Liver (tissue), 9 donors: ENCODE data around the gene BRAT1. TPM values are rescaled to one million over a fixed set of nuclear protein-coding genes. Genes with fewer than 3 reads are reported as not detected.

ENCODE experiments used
- DNase-seq: peaks from one replicate; pipeline ENCODE4 v3.0.0-alpha.2; 2017; ENCODE audit warnings: low spot score
- H3K27ac ChIP-seq, 2 donors: one replicate each; pipeline ENCODE4 v1.7.0; 2013; ENCODE audit warnings: inconsistent platforms in 2 of 2, low read length in 2 of 2, control low read depth in 1 of 2, low read depth in 1 of 2, mild to moderate bottlenecking in 1 of 2
- H3K27me3 ChIP-seq, 4 donors: one replicate each; pipeline versions ENCODE4 v1.6.1 to v1.7.0; 2013; ENCODE audit warnings: low read length in 3 of 4, inconsistent platforms in 1 of 4, mild to moderate bottlenecking in 1 of 4, moderate library complexity in 1 of 4; ENCODE audit not compliant: control insufficient read depth in 4 of 4, insufficient read depth in 4 of 4
- H3K36me3 ChIP-seq, 4 donors: one replicate each; pipeline versions ENCODE4 v1.6.1 to v1.7.0; 2013; ENCODE audit warnings: low read length in 3 of 4, mild to moderate bottlenecking in 3 of 4, low read depth in 1 of 4, moderate library complexity in 1 of 4; ENCODE audit not compliant: control insufficient read depth in 4 of 4, insufficient read depth in 3 of 4
- H3K4me1 ChIP-seq, 4 donors: one replicate each; pipeline versions ENCODE4 v1.6.1 to v1.7.0; 2013; ENCODE audit warnings: low read length in 3 of 4, mild to moderate bottlenecking in 3 of 4, moderate library complexity in 1 of 4; ENCODE audit not compliant: control insufficient read depth in 4 of 4, insufficient read depth in 4 of 4
- H3K4me3 ChIP-seq, 3 donors: one replicate each; pipeline versions ENCODE4 v1.6.1 to v1.7.0; 2013; ENCODE audit warnings: low read length in 3 of 3, control low read depth in 1 of 3, low read depth in 1 of 3, mild to moderate bottlenecking in 1 of 3
- H3K9ac ChIP-seq, 2 donors: one replicate each; pipeline ENCODE4 v1.7.0; 2013; ENCODE audit warnings: low read length in 2 of 2, mild to moderate bottlenecking in 2 of 2, moderate library complexity in 2 of 2, control low read depth in 1 of 2, low read depth in 1 of 2
- H3K9me3 ChIP-seq, 4 donors: one replicate each; pipeline versions ENCODE4 v1.6.1 to v1.7.0; 2013; ENCODE audit warnings: low read length in 3 of 4; ENCODE audit not compliant: control insufficient read depth in 4 of 4
- EGR1 ChIP-seq, 2 donors: IDR thresholded peaks; 2 replicates each; pipeline ENCODE4 v1.6.1; 2016 to 2018; ENCODE audit warnings: antibody characterized with exemption in 2 of 2, low read depth in 2 of 2
- FOXA1 ChIP-seq: IDR thresholded peaks from 2 replicates; pipeline ENCODE4 v1.6.1; 2016; ENCODE audit warnings: antibody characterized with exemption
- FOXA2 ChIP-seq: IDR thresholded peaks from 2 replicates; pipeline ENCODE4 v1.6.1; 2016; ENCODE audit warnings: antibody characterized with exemption
- GABPA ChIP-seq, 2 donors: IDR thresholded peaks in 1 of 2; conservative IDR thresholded peaks in 1 of 2; 2 replicates each; pipeline ENCODE4 v1.6.1; 2016; ENCODE audit warnings: antibody characterized with exemption in 2 of 2, mild to moderate bottlenecking in 1 of 2, moderate library complexity in 1 of 2
- HNF4A ChIP-seq, 2 donors: conservative IDR thresholded peaks; 2 replicates each; pipeline ENCODE4 v1.6.1; 2016; ENCODE audit warnings: antibody characterized with exemption in 2 of 2, mild to moderate bottlenecking in 2 of 2
- HNF4G ChIP-seq: IDR thresholded peaks from 2 replicates; pipeline ENCODE4 v1.6.1; 2016; ENCODE audit warnings: antibody characterized with exemption
- NR2F2 ChIP-seq: IDR thresholded peaks from 2 replicates; pipeline ENCODE4 v1.6.1; 2016; ENCODE audit warnings: antibody characterized with exemption
- RAD21 ChIP-seq, 2 donors: IDR thresholded peaks; 2 replicates each; pipeline ENCODE4 v1.6.1; 2016; ENCODE audit warnings: antibody characterized with exemption in 2 of 2, mild to moderate bottlenecking in 2 of 2
- RXRA ChIP-seq, 2 donors: IDR thresholded peaks; 2 replicates each; pipeline ENCODE4 v1.6.1; 2017 to 2018; ENCODE audit warnings: antibody characterized with exemption in 2 of 2, mild to moderate bottlenecking in 1 of 2
- SP1 ChIP-seq: IDR thresholded peaks from 2 replicates; pipeline ENCODE4 v1.6.1; 2018; ENCODE audit warnings: antibody characterized with exemption, mild to moderate bottlenecking
- TAF1 ChIP-seq: conservative IDR thresholded peaks from 2 replicates; pipeline ENCODE4 v1.6.1; 2016; ENCODE audit warnings: antibody characterized with exemption, mild to moderate bottlenecking
- YY1 ChIP-seq: IDR thresholded peaks from 2 replicates; pipeline ENCODE4 v1.6.1; 2016; ENCODE audit warnings: antibody characterized with exemption, mild to moderate bottlenecking
- WGBS: extraction: QIAGEN DNeasy Blood & Tissue Kit; methylation state at CpG from one replicate; pipeline ENCODE4 v1.1.7; 2013; 5-methylcytosine and 5-hydroxymethylcytosine counted together
- polyA plus RNA-seq, 2 donors: library from polyadenylated mRNA; stranded (reverse) in 1 of 2; unstranded in 1 of 2; fragments of 200-250 nt in 1 of 2; fragments of >200 nt in 1 of 2; fragmentation: Nextera tagmentation in 1 of 2; extraction: Ambion mirVana in 1 of 2; gene quantifications; one replicate each; pipeline versions ENCODE4 v1.2.1 to v1.2.3, GENCODE V29; 2013 to 2015
- total RNA-seq, 2 donors: library from RNA; depleted of rRNA; stranded (reverse); fragments of >200 nt; gene quantifications; one replicate each; pipeline ENCODE4 v1.2.3, GENCODE V29; 2014
- TF ChIP-seq, protein P1 (sequence below): IDR thresholded peaks from 2 replicates; pipeline ENCODE4 v1.6.1; 2016; ENCODE audit warnings: antibody characterized with exemption
- TF ChIP-seq, protein P2 (sequence below): IDR thresholded peaks from 2 replicates; pipeline ENCODE4 v1.6.1; 2016; ENCODE audit warnings: antibody characterized with exemption, mild to moderate bottlenecking
- TF ChIP-seq, protein P3 (sequence below): IDR thresholded peaks from 2 replicates; pipeline ENCODE4 v1.6.1; 2016; ENCODE audit warnings: antibody characterized with exemption
- TF ChIP-seq, protein P4 (sequence below): fragments of 150-350 bp; IDR thresholded peaks from 2 replicates; pipeline ENCODE4 v1.5.1; 2017; ENCODE audit warnings: improper control_type of control experiment, low read depth, low read length; ENCODE audit not compliant: missing input control
- TF ChIP-seq, protein P5 (sequence below): IDR thresholded peaks from 2 replicates; pipeline ENCODE4 v1.6.1; 2016; ENCODE audit warnings: antibody characterized with exemption
- donor health status: healthy.
- donor health status: healthy.
- donor health status: healthy.
- donor health status: healthy.
- donor health status: healthy.

BRAT1 gene
- total and polyA plus RNA-seq, 4 donors, result 10.0 to 20.7 (median 16.7) TPM

DNA sequence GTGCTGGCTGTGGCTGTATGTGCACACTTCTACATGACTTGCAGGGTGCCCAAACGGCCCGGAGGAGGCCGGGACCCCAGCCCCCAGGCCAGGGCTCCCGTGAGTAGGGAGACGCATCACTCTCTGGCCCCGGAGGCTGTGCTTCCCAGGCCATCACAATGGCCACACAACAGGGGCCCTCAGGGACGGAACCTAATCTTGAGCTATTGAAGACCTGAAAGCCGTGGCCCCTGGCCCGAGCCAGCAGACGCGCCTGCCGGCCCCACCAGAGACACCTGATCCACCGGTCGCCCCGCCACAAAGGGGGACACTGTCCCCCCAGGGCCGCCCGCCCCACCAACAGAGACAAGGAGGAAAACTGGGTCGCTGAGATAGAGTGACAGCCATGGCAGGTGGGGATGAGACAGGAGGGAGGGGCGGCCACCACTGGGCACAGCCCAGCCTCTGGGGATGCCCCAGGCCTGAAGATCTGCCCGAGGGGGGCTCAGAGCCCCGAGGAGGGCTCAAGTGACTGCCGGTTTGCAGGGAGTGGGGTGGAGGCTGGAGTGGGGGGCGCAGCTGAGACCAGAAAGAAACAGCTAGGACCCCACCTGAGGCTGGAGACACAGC lies 45.9 kb downstream of the BRAT1 start:
- Histone ChIP-seq H3K36me3 (no peaks in the 10 kb centered on the region), H3K9me3 (no peaks in the 10 kb centered on the region), H3K4me1 (peaks cover 0 to 11% (median 3%) of the 10 kb centered on the region in 4 donors), H3K9ac (no peak overlapping the region), H3K4me3 (no peak overlapping the region), H3K27me3 (no peaks in the 10 kb centered on the region), H3K27ac (peak overlapping the region in 1 of 2 donors; percentile 40)
- WGBS, result 76% methylated on average over 23 of the region's 23 CpGs
- no peak for DNase-seq
- TF ChIP-seq SP1 (no peak), HNF4G (no peak), EGR1 (IDR thresholded peaks at IDR 0.05; ENCODE audit: low read depth in 2 of 2) (no peak), NR2F2 (no peak), RAD21 (IDR thresholded peaks at IDR 0.05) (no peak), HNF4A (conservative IDR thresholded peaks at IDR 0.05) (no peak), FOXA1 (no peak), RXRA (IDR thresholded peaks at IDR 0.05) (no peak), YY1 (no peak), FOXA2 (no peak), GABPA (IDR thresholded peaks at IDR 0.05 in 1 of 2, conservative IDR thresholded peaks at IDR 0.05 in 1 of 2) (no peak), TAF1 (no peak)
- TF ChIP-seq, protein P1, sequence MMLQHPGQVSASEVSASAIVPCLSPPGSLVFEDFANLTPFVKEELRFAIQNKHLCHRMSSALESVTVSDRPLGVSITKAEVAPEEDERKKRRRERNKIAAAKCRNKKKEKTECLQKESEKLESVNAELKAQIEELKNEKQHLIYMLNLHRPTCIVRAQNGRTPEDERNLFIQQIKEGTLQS, result no peak
- TF ChIP-seq, protein P2, sequence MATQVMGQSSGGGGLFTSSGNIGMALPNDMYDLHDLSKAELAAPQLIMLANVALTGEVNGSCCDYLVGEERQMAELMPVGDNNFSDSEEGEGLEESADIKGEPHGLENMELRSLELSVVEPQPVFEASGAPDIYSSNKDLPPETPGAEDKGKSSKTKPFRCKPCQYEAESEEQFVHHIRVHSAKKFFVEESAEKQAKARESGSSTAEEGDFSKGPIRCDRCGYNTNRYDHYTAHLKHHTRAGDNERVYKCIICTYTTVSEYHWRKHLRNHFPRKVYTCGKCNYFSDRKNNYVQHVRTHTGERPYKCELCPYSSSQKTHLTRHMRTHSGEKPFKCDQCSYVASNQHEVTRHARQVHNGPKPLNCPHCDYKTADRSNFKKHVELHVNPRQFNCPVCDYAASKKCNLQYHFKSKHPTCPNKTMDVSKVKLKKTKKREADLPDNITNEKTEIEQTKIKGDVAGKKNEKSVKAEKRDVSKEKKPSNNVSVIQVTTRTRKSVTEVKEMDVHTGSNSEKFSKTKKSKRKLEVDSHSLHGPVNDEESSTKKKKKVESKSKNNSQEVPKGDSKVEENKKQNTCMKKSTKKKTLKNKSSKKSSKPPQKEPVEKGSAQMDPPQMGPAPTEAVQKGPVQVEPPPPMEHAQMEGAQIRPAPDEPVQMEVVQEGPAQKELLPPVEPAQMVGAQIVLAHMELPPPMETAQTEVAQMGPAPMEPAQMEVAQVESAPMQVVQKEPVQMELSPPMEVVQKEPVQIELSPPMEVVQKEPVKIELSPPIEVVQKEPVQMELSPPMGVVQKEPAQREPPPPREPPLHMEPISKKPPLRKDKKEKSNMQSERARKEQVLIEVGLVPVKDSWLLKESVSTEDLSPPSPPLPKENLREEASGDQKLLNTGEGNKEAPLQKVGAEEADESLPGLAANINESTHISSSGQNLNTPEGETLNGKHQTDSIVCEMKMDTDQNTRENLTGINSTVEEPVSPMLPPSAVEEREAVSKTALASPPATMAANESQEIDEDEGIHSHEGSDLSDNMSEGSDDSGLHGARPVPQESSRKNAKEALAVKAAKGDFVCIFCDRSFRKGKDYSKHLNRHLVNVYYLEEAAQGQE, result no peak
- TF ChIP-seq, protein P3, sequence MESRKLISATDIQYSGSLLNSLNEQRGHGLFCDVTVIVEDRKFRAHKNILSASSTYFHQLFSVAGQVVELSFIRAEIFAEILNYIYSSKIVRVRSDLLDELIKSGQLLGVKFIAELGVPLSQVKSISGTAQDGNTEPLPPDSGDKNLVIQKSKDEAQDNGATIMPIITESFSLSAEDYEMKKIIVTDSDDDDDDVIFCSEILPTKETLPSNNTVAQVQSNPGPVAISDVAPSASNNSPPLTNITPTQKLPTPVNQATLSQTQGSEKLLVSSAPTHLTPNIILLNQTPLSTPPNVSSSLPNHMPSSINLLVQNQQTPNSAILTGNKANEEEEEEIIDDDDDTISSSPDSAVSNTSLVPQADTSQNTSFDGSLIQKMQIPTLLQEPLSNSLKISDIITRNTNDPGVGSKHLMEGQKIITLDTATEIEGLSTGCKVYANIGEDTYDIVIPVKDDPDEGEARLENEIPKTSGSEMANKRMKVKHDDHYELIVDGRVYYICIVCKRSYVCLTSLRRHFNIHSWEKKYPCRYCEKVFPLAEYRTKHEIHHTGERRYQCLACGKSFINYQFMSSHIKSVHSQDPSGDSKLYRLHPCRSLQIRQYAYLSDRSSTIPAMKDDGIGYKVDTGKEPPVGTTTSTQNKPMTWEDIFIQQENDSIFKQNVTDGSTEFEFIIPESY, result no peak
- TF ChIP-seq, protein P4, sequence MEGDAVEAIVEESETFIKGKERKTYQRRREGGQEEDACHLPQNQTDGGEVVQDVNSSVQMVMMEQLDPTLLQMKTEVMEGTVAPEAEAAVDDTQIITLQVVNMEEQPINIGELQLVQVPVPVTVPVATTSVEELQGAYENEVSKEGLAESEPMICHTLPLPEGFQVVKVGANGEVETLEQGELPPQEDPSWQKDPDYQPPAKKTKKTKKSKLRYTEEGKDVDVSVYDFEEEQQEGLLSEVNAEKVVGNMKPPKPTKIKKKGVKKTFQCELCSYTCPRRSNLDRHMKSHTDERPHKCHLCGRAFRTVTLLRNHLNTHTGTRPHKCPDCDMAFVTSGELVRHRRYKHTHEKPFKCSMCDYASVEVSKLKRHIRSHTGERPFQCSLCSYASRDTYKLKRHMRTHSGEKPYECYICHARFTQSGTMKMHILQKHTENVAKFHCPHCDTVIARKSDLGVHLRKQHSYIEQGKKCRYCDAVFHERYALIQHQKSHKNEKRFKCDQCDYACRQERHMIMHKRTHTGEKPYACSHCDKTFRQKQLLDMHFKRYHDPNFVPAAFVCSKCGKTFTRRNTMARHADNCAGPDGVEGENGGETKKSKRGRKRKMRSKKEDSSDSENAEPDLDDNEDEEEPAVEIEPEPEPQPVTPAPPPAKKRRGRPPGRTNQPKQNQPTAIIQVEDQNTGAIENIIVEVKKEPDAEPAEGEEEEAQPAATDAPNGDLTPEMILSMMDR, result no peak
- TF ChIP-seq, protein P5, sequence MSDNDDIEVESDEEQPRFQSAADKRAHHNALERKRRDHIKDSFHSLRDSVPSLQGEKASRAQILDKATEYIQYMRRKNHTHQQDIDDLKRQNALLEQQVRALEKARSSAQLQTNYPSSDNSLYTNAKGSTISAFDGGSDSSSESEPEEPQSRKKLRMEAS, result no peak
